ENCODE results near the gene SPARCL1.

DNA sequence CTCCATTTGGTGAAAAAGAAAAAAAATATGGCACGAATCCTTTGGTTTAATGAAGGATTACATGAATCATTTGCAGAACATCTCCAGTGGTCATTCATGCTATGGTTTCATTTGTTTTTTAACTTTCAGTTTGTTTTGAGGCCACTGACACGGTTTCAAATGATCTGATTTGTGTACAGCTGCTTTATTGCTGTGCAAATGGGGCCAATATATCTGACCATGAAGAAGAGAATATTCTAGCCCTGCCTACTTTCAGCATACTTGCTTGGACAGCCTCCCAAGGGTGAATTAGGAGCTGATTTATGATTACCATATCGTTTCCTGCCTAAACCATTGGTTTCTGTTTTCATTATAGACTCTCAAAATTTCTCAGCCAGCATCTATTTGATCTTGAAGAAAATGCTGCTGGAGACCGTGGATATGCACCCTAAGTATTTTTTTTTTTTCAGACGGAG lies 30.7 kb downstream of the SPARCL1 start:
- TF ChIP-seq, protein P1, sequence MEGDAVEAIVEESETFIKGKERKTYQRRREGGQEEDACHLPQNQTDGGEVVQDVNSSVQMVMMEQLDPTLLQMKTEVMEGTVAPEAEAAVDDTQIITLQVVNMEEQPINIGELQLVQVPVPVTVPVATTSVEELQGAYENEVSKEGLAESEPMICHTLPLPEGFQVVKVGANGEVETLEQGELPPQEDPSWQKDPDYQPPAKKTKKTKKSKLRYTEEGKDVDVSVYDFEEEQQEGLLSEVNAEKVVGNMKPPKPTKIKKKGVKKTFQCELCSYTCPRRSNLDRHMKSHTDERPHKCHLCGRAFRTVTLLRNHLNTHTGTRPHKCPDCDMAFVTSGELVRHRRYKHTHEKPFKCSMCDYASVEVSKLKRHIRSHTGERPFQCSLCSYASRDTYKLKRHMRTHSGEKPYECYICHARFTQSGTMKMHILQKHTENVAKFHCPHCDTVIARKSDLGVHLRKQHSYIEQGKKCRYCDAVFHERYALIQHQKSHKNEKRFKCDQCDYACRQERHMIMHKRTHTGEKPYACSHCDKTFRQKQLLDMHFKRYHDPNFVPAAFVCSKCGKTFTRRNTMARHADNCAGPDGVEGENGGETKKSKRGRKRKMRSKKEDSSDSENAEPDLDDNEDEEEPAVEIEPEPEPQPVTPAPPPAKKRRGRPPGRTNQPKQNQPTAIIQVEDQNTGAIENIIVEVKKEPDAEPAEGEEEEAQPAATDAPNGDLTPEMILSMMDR (IDR thresholded peaks at IDR 0.05): no peak
- TF ChIP-seq, protein P2, sequence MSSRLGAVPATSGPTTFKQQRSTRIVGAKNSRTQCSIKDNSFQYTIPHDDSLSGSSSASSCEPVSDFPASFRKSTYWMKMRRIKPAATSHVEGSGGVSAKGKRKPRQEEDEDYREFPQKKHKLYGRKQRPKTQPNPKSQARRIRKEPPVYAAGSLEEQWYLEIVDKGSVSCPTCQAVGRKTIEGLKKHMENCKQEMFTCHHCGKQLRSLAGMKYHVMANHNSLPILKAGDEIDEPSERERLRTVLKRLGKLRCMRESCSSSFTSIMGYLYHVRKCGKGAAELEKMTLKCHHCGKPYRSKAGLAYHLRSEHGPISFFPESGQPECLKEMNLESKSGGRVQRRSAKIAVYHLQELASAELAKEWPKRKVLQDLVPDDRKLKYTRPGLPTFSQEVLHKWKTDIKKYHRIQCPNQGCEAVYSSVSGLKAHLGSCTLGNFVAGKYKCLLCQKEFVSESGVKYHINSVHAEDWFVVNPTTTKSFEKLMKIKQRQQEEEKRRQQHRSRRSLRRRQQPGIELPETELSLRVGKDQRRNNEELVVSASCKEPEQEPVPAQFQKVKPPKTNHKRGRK (CRISPR knock-in tag; IDR thresholded peaks at IDR 0.05; ENCODE audit: borderline replicate concordance): no peak
- no peak for TF ChIP-seq ESRRA (CRISPR knock-in tag; IDR thresholded peaks at IDR 0.05; ENCODE audit: borderline replicate concordance)
- TF ChIP-seq FOXJ3 (CRISPR knock-in tag; IDR thresholded peaks at IDR 0.05; ENCODE audit: borderline replicate concordance): no peak
- TF ChIP-seq, protein P3, sequence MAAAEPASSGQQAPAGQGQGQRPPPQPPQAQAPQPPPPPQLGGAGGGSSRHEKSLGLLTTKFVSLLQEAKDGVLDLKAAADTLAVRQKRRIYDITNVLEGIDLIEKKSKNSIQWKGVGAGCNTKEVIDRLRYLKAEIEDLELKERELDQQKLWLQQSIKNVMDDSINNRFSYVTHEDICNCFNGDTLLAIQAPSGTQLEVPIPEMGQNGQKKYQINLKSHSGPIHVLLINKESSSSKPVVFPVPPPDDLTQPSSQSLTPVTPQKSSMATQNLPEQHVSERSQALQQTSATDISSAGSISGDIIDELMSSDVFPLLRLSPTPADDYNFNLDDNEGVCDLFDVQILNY (CRISPR knock-in tag; IDR thresholded peaks at IDR 0.05): no peak
- no peak for TF ChIP-seq ZNF263 (CRISPR knock-in tag; IDR thresholded peaks at IDR 0.05; ENCODE audit: low read depth)
- TF ChIP-seq, protein P4, sequence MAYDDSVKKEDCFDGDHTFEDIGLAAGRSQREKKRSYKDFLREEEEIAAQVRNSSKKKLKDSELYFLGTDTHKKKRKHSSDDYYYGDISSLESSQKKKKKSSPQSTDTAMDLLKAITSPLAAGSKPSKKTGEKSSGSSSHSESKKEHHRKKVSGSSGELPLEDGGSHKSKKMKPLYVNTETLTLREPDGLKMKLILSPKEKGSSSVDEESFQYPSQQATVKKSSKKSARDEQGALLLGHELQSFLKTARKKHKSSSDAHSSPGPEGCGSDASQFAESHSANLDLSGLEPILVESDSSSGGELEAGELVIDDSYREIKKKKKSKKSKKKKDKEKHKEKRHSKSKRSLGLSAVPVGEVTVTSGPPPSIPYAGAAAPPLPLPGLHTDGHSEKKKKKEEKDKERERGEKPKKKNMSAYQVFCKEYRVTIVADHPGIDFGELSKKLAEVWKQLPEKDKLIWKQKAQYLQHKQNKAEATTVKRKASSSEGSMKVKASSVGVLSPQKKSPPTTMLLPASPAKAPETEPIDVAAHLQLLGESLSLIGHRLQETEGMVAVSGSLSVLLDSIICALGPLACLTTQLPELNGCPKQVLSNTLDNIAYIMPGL (CRISPR knock-in tag; IDR thresholded peaks at IDR 0.05): no peak
- TF ChIP-seq, protein P5, sequence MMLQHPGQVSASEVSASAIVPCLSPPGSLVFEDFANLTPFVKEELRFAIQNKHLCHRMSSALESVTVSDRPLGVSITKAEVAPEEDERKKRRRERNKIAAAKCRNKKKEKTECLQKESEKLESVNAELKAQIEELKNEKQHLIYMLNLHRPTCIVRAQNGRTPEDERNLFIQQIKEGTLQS (CRISPR knock-in tag; conservative IDR thresholded peaks at IDR 0.05): no peak
- TF ChIP-seq, protein P6, sequence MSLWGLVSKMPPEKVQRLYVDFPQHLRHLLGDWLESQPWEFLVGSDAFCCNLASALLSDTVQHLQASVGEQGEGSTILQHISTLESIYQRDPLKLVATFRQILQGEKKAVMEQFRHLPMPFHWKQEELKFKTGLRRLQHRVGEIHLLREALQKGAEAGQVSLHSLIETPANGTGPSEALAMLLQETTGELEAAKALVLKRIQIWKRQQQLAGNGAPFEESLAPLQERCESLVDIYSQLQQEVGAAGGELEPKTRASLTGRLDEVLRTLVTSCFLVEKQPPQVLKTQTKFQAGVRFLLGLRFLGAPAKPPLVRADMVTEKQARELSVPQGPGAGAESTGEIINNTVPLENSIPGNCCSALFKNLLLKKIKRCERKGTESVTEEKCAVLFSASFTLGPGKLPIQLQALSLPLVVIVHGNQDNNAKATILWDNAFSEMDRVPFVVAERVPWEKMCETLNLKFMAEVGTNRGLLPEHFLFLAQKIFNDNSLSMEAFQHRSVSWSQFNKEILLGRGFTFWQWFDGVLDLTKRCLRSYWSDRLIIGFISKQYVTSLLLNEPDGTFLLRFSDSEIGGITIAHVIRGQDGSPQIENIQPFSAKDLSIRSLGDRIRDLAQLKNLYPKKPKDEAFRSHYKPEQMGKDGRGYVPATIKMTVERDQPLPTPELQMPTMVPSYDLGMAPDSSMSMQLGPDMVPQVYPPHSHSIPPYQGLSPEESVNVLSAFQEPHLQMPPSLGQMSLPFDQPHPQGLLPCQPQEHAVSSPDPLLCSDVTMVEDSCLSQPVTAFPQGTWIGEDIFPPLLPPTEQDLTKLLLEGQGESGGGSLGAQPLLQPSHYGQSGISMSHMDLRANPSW (CRISPR knock-in tag; conservative IDR thresholded peaks at IDR 0.05; ENCODE audit: low read depth): no peak
- TF ChIP-seq CREM (CRISPR knock-in tag; IDR thresholded peaks at IDR 0.05): no peak
